ENCODE measurements around the gene TNS3. TPM values are rescaled to one million over a fixed set of nuclear protein-coding genes. Genes with fewer than 3 reads are reported as not detected.
A peak's percentile ranks its signal among the peaks of the same experiment; 100 is the strongest.

TNS3 gene
- total RNA-seq, 1 experiment from 2014 or later = 9.5 TPM

- no peak overlapping the region for H3K9ac ChIP-seq (ENCODE audit: extremely low read depth, insufficient read length, low read length)
- H2BK20ac ChIP-seq (ENCODE audit: low read depth, low read length, poor library complexity, severe bottlenecking) = no peak overlapping the region
- no peaks in the 10 kb centered on the region for H3K79me1 ChIP-seq (ENCODE audit: insufficient read depth, low read depth, low read length, poor library complexity, severe bottlenecking)
- no peak overlapping the region for H4K8ac ChIP-seq (replicated peaks; ENCODE audit: insufficient read length, low read depth, low read length)
- no peak overlapping the region for H2AFZ ChIP-seq (ENCODE audit: low read length)
- peaks cover 0 to 7% (median 0%) of the 10 kb centered on the region in 3 experiments; a peak in 4 of 7 replicates for H3K36me3 Mint-ChIP-seq (ENCODE audit: insufficient read depth in 1 of 3, low read depth in 3 of 3)
- H3K18ac ChIP-seq (ENCODE audit: insufficient read length, low read depth, low read length) = no peak overlapping the region
- H4K5ac ChIP-seq (ENCODE audit: insufficient read length, low read depth, low read length) = no peak overlapping the region
- peaks cover 6 to 12% of the 10 kb centered on the region in 2 experiments for H3K4me1 Mint-ChIP-seq
- no peak overlapping the region for H2BK12ac ChIP-seq (ENCODE audit: insufficient read length, low read depth, low read length)
- no peak overlapping the region for H4K91ac ChIP-seq (ENCODE audit: insufficient read length, low read depth, low read length)
- DNase-seq = no peak
- no peaks in the 10 kb centered on the region for H4K20me1 ChIP-seq (ENCODE audit: control insufficient read depth, insufficient read depth, insufficient read length)
- H3K27ac ChIP-seq (ENCODE audit: insufficient read length, low read depth, low read length) = no peak overlapping the region
- H3T11ph ChIP-seq (ENCODE audit: low read length) = no peak overlapping the region
- no peak overlapping the region for H2BK5ac ChIP-seq (ENCODE audit: insufficient read length, low read length)
- no peaks in the 10 kb centered on the region for H3K27me3 ChIP-seq (ENCODE audit: insufficient read depth, low read length)
- H3K56ac ChIP-seq (ENCODE audit: insufficient read length, low read depth, low read length) = no peak overlapping the region
- H3K79me2 ChIP-seq (ENCODE audit: insufficient read depth, low read length) = no peaks in the 10 kb centered on the region
- no peak overlapping the region for H3K14ac ChIP-seq (ENCODE audit: insufficient read depth, low read length)
- no peaks in the 10 kb centered on the region for H3K9me3 Mint-ChIP-seq
- WGBS (ENCODE audit: extremely low coverage, insufficient read length, low lambda C conversion rate) = no CpG with 5 or more reads among the region's 4 CpGs
- H2BK120ac ChIP-seq (ENCODE audit: low read depth, low read length, poor library complexity, severe bottlenecking) = no peak overlapping the region
- no peak for TF ChIP-seq CTCF (conservative IDR thresholded peaks at IDR 0.05)
- H2AK5ac ChIP-seq (ENCODE audit: insufficient read length, low read length) = no peak overlapping the region
- H3K4me3 Mint-ChIP-seq = no peak overlapping the region
- no peak overlapping the region for H3K4ac ChIP-seq (ENCODE audit: low read depth, low read length)
- no peaks in the 10 kb centered on the region for H3K4me1 ChIP-seq (ENCODE audit: insufficient read depth, low read length)
- H3K23ac ChIP-seq (ENCODE audit: insufficient read length, low read depth, low read length) = no peak overlapping the region
- H3K23me2 ChIP-seq (ENCODE audit: insufficient read length, low read depth, low read length, poor library complexity, severe bottlenecking) = no peaks in the 10 kb centered on the region
- H3K9me3 ChIP-seq (ENCODE audit: control insufficient read depth, low read depth, low read length) = no peaks in the 10 kb centered on the region
- no peak overlapping the region for H2BK15ac ChIP-seq (ENCODE audit: low read depth, low read length)
- no peak overlapping the region for H3K4me2 ChIP-seq (ENCODE audit: insufficient read depth, insufficient read length, low read length)
- peaks cover 3% of the 10 kb centered on the region for H3K27me3 Mint-ChIP-seq (ENCODE audit: low read depth)
- H3K27ac Mint-ChIP-seq = peak overlapping the region in 1 of 3 experiments; percentile 68; a peak in 1 of 7 replicates
Observed at GRCh38 chr7:47442605-47442865, 139.4 kb downstream of the TNS3 start.
